ENCODE data around the gene FOXQ1. TPM values are rescaled to one million over a fixed set of nuclear protein-coding genes. Genes with fewer than 3 reads are reported as not detected.
"Not testable (repeated sequence)": the region's sequence is repeated elsewhere in the genome, so short reads cannot be mapped to it uniquely, and the experiment has no call there.

The FOXQ1 gene
- total RNA-seq, 1 donor from 2014 or later: 0.21 TPM

DNA sequence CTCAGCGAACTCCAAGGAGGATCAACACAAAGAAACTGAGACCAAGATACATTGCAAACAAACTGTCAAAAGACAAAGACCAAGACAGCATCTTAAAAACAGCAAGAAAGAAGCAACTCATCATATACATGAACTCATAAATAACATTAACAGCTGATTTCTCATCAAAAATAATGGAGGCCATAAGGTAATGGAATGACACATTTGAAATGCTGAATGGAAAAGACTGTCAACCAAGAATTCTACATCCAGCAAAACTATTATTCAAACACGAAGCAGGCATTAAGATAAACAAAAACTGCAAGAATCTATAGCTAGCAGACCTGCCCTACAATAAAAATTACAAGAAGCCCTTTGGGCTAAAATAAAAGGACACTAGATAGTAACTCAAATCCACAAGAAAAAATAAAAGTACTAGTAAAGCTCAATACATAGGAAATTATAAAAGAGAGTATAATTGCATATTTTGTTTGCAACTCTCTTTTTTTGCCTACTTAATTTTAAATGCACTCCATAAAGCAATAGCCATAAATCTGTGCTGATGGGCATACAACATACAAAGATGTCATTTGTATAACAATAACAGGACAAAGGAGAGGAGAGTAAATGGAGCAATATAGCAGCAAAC, 39.6 kb downstream of the FOXQ1 start:
- intact Hi-C loops (cut with DNase I): no loop called here
- Histone ChIP-seq H3K36me3 (no peaks in the 10 kb centered on the region), H3K9me3 (peaks cover 0 to 6% of the 10 kb centered on the region in 2 donors), H3K27me3 (no peaks in the 10 kb centered on the region), H3K4me3 (no peak overlapping the region), H3K4me1 (no peaks in the 10 kb centered on the region), H3K27ac (no peak overlapping the region)
- DNase-seq (ENCODE audit: low spot score in 2 of 2): no peak
- TF ChIP-seq, protein P1, sequence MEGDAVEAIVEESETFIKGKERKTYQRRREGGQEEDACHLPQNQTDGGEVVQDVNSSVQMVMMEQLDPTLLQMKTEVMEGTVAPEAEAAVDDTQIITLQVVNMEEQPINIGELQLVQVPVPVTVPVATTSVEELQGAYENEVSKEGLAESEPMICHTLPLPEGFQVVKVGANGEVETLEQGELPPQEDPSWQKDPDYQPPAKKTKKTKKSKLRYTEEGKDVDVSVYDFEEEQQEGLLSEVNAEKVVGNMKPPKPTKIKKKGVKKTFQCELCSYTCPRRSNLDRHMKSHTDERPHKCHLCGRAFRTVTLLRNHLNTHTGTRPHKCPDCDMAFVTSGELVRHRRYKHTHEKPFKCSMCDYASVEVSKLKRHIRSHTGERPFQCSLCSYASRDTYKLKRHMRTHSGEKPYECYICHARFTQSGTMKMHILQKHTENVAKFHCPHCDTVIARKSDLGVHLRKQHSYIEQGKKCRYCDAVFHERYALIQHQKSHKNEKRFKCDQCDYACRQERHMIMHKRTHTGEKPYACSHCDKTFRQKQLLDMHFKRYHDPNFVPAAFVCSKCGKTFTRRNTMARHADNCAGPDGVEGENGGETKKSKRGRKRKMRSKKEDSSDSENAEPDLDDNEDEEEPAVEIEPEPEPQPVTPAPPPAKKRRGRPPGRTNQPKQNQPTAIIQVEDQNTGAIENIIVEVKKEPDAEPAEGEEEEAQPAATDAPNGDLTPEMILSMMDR (IDR thresholded peaks at IDR 0.05): no peak

DNA sequence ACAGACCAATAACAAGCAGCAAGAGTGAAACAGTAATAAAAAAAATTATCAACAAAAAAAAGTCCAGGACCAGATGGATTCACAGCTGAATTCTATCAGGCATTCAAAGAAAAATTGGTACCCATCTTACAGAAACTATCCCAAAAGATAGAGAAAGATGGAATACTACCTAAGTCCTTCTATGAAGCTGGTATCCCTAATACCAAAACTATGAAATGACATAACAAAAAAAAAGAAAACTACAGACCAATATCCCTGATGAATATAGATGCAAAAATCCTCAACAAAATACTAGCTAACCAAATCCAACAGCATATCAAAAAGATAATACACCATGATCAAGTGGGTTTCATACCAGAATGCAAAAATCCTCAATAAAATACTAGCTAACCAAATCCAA, 43.2 kb downstream of the FOXQ1 start:
- H3K27me3 ChIP-seq; DNase-seq (ENCODE audit: low spot score in 2 of 2); H3K36me3 ChIP-seq; H3K4me3 ChIP-seq; H3K27ac ChIP-seq; H3K9me3 ChIP-seq; intact Hi-C loops (cut with DNase I); H3K4me1 ChIP-seq: not testable (repeated sequence)

GRCh38 chr6:1361717-1362116, 49.8 kb downstream of the FOXQ1 start:
- H3K27ac ChIP-seq; H3K4me3 ChIP-seq; intact Hi-C loops (cut with DNase I); H3K36me3 ChIP-seq; H3K27me3 ChIP-seq; H3K4me1 ChIP-seq; DNase-seq (ENCODE audit: low spot score in 2 of 2); H3K9me3 ChIP-seq: not testable (repeated sequence)

GRCh38 chr6:1362643-1363042, 50.7 kb downstream of the FOXQ1 start:
- no peaks in the 10 kb centered on the region for H3K4me1 ChIP-seq
- no peaks in the 10 kb centered on the region for H3K36me3 ChIP-seq
- TF ChIP-seq, protein P1 (IDR thresholded peaks at IDR 0.05): no peak
- no peaks in the 10 kb centered on the region for H3K9me3 ChIP-seq
- no peaks in the 10 kb centered on the region for H3K27me3 ChIP-seq
- no peak overlapping the region for H3K27ac ChIP-seq
- intact Hi-C loops (cut with DNase I): no loop called here
- no peak for DNase-seq (ENCODE audit: low spot score in 2 of 2)
- H3K4me3 ChIP-seq: no peak overlapping the region

GRCh38 chr6:1363298-1363697, 51.4 kb downstream of the FOXQ1 start:
- DNase-seq (ENCODE audit: low spot score in 2 of 2): no peak
- intact Hi-C loops (cut with DNase I): no loop called here
- no peaks in the 10 kb centered on the region for H3K36me3 ChIP-seq
- H3K4me1 ChIP-seq: no peaks in the 10 kb centered on the region
- no peak overlapping the region for H3K4me3 ChIP-seq
- TF ChIP-seq, protein P1 (IDR thresholded peaks at IDR 0.05): no peak
- H3K27me3 ChIP-seq: no peaks in the 10 kb centered on the region
- H3K27ac ChIP-seq: no peak overlapping the region
- no peaks in the 10 kb centered on the region for H3K9me3 ChIP-seq

GRCh38 chr6:1363729-1364572, 52.1 kb downstream of the FOXQ1 start:
- Histone ChIP-seq H3K27ac (no peak overlapping the region), H3K4me1 (no peaks in the 10 kb centered on the region), H3K27me3 (no peaks in the 10 kb centered on the region), H3K36me3 (no peaks in the 10 kb centered on the region), H3K9me3 (no peaks in the 10 kb centered on the region), H3K4me3 (no peak overlapping the region)
- intact Hi-C loops (cut with DNase I): no loop called here
- no peak for DNase-seq (ENCODE audit: low spot score in 2 of 2)
- TF ChIP-seq, protein P1 (IDR thresholded peaks at IDR 0.05): no peak

Other genes starting within 250 kb of the FOXQ1 start
- 5.2 TPM for gene FOXF2, start 77.5 kb downstream of the FOXQ1 start, total RNA-seq